GM23338 (cell line): Measurements from ENCODE around the gene ANKH. TPM values are rescaled to one million over a fixed set of nuclear protein-coding genes. Genes with fewer than 3 reads are reported as not detected.

Experiments used
- ATAC-seq: fragments of 200-7000 bp; cut with Tn5 transposase; 3 replicates; pipeline ENCODE4 v1.9.1; 2020
- DNase-seq: peaks from one replicate; pipeline ENCODE4 v3.0.0-alpha.2; 2015; ENCODE audit warnings: low spot score
- H2AFZ ChIP-seq: fragments of 200-600 bp; sonication (generic); 2 replicates; pipeline ENCODE4 v1.8.0; 2016; ENCODE audit warnings: antibody characterized with exemption, mild to moderate bottlenecking, moderate library complexity
- H3F3A ChIP-seq: fragments of 200-600 bp; sonication (generic); replicated peaks from 2 replicates; pipeline ENCODE4 v1.8.0; 2017; ENCODE audit warnings: antibody characterized with exemption, mixed run types, low read depth
- H3K27ac ChIP-seq: fragments of 200-600 bp; sonication (generic); 2 replicates; pipeline ENCODE4 v1.6.1; 2016; ENCODE audit warnings: low read depth
- H3K27me3 ChIP-seq: fragments of 200-600 bp; sonication (generic); 2 replicates; pipeline ENCODE4 v1.8.0; 2016; ENCODE audit warnings: mild to moderate bottlenecking, mixed run types, moderate library complexity; ENCODE audit not compliant: insufficient read depth
- H3K36me3 ChIP-seq: fragments of 200-600 bp; sonication (generic); 2 replicates; pipeline ENCODE4 v1.8.0; 2016; ENCODE audit warnings: mild to moderate bottlenecking; ENCODE audit not compliant: insufficient read depth
- H3K4me1 ChIP-seq: fragments of 200-600 bp; sonication (generic); 2 replicates; pipeline ENCODE4 v1.8.0; 2016; ENCODE audit warnings: mild to moderate bottlenecking, moderate library complexity; ENCODE audit not compliant: insufficient read depth
- H3K4me2 ChIP-seq: fragments of 200-600 bp; sonication (generic); 2 replicates; pipeline ENCODE4 v1.7.1; 2017; ENCODE audit warnings: mixed run types
- H3K4me3 ChIP-seq: fragments of 200-600 bp; sonication (generic); 2 replicates; pipeline ENCODE4 v1.6.1; 2016; ENCODE audit warnings: mixed run types
- H3K79me2 ChIP-seq: fragments of 200-600 bp; sonication (generic); replicated peaks from 2 replicates; pipeline ENCODE4 v1.8.0; 2017; ENCODE audit warnings: mild to moderate bottlenecking; ENCODE audit not compliant: insufficient read depth
- H3K9me2 ChIP-seq: fragments of 200-600 bp; sonication (generic); 2 replicates; pipeline ENCODE4 v1.8.0; 2017; ENCODE audit not compliant: insufficient read depth
- H4K20me1 ChIP-seq: fragments of 200-600 bp; sonication (generic); replicated peaks from 2 replicates; pipeline ENCODE4 v1.8.0; 2017; ENCODE audit warnings: mild to moderate bottlenecking; ENCODE audit not compliant: insufficient read depth
- H3K27ac Mint-ChIP-seq: 2 replicates; pipeline ENCODE4 v1.8.0; 2020; ENCODE audit warnings: inconsistent platforms, mild to moderate bottlenecking, moderate library complexity, mixed read lengths
- H3K27me3 Mint-ChIP-seq: 3 replicates; pipeline ENCODE4 v1.8.0; 2022; ENCODE audit warnings: low read depth, mild to moderate bottlenecking, moderate library complexity, mixed read lengths, inconsistent platforms; ENCODE audit not compliant: insufficient read depth, poor library complexity
- H3K36me3 Mint-ChIP-seq: 3 replicates; pipeline ENCODE4 v1.8.0; 2021; ENCODE audit warnings: low read depth, mild to moderate bottlenecking, inconsistent platforms, moderate library complexity, mixed read lengths
- H3K4me1 Mint-ChIP-seq: 3 replicates; pipeline ENCODE4 v1.8.0; 2020; ENCODE audit warnings: mild to moderate bottlenecking, inconsistent platforms, mixed read lengths
- H3K4me3 Mint-ChIP-seq: 3 replicates; pipeline ENCODE4 v1.8.0; 2021; ENCODE audit warnings: moderate library complexity, mild to moderate bottlenecking, inconsistent platforms, mixed read lengths
- H3K9me3 Mint-ChIP-seq: 3 replicates; pipeline ENCODE4 v1.8.0; 2020; ENCODE audit warnings: moderate library complexity, mild to moderate bottlenecking, inconsistent platforms, mixed read lengths
- CREB1 ChIP-seq: fragments of 250-450 bp; sonication (Bioruptor Pico); IDR thresholded peaks from 2 replicates; pipeline ENCODE4 v1.5.0; 2020; ENCODE audit warnings: low read depth, mild to moderate bottlenecking, moderate library complexity
- EZH2phosphoT487 ChIP-seq: fragments of 200-600 bp; sonication (generic); IDR thresholded peaks from one replicate; pipeline ENCODE4 v1.8.1; 2018; ENCODE audit warnings: antibody characterized with exemption; ENCODE audit not compliant: unreplicated experiment
- JUNB ChIP-seq: IDR thresholded peaks from one replicate; pipeline ENCODE4 v1.6.1; 2016; ENCODE audit warnings: antibody characterized with exemption; ENCODE audit not compliant: unreplicated experiment
- NANOG ChIP-seq: IDR thresholded peaks from 2 replicates; pipeline ENCODE4 v1.6.1; 2016; ENCODE audit warnings: antibody characterized with exemption, borderline replicate concordance
- POLR2AphosphoS5 ChIP-seq: IDR thresholded peaks from 2 replicates; pipeline ENCODE4 v1.6.1; 2016; ENCODE audit warnings: antibody characterized with exemption, low read depth
- STAT1 ChIP-seq: IDR thresholded peaks from one replicate; pipeline ENCODE4 v1.6.1; 2016; ENCODE audit warnings: antibody characterized with exemption; ENCODE audit not compliant: unreplicated experiment
- ZNF114 ChIP-seq: fragments of 250-450 bp; sonication (Bioruptor Pico); IDR thresholded peaks from 2 replicates; pipeline ENCODE4 v1.5.0; 2020; ENCODE audit warnings: mild to moderate bottlenecking, moderate library complexity
- ZNF331 ChIP-seq: fragments of 250-450 bp; sonication (Bioruptor Pico); IDR thresholded peaks from 2 replicates; pipeline ENCODE4 v1.5.0; 2020; ENCODE audit warnings: low read depth, mild to moderate bottlenecking, moderate library complexity
- polyA plus RNA-seq: library from polyadenylated mRNA; unstranded; fragments of >200 nt; fragmentation: Nextera tagmentation; extraction: Ambion mirVana; gene quantifications from 2 replicates; pipeline ENCODE4 v1.2.1, GENCODE V29; 2016
- total RNA-seq: library from RNA; depleted of rRNA; stranded (reverse); fragments of >200 nt; shearing (Covaris generic); gene quantifications from 2 replicates; pipeline ENCODE4 v1.2.3, GENCODE V29; 2014
- TF ChIP-seq, protein P1 (sequence below): fragments of 250-450 bp; sonication (Bioruptor Pico); IDR thresholded peaks from 2 replicates; pipeline ENCODE4 v1.5.0; 2020; ENCODE audit warnings: mild to moderate bottlenecking, moderate library complexity
- TF ChIP-seq, protein P2 (sequence below): IDR thresholded peaks from 2 replicates; pipeline ENCODE4 v1.6.1; 2016; ENCODE audit warnings: antibody characterized with exemption
- TF ChIP-seq, protein P3 (sequence below): IDR thresholded peaks from one replicate; pipeline ENCODE4 v1.6.1; 2018; ENCODE audit warnings: antibody characterized with exemption; ENCODE audit not compliant: unreplicated experiment
- TF ChIP-seq, protein P4 (sequence below), 2 experiments: fragments of 200-600 bp in 1 of 2; sonication (generic) in 1 of 2; conservative IDR thresholded peaks; 2 replicates each; pipeline versions ENCODE4 v1.5.1 to v1.6.1; 2016 to 2017; ENCODE audit warnings: antibody characterized with exemption in 2 of 2, low read depth in 2 of 2, mild to moderate bottlenecking in 2 of 2, moderate library complexity in 1 of 2

The ANKH gene
- total and polyA plus RNA-seq, 2 experiments from 2014 or later = 5.0 to 6.1 TPM

DNA sequence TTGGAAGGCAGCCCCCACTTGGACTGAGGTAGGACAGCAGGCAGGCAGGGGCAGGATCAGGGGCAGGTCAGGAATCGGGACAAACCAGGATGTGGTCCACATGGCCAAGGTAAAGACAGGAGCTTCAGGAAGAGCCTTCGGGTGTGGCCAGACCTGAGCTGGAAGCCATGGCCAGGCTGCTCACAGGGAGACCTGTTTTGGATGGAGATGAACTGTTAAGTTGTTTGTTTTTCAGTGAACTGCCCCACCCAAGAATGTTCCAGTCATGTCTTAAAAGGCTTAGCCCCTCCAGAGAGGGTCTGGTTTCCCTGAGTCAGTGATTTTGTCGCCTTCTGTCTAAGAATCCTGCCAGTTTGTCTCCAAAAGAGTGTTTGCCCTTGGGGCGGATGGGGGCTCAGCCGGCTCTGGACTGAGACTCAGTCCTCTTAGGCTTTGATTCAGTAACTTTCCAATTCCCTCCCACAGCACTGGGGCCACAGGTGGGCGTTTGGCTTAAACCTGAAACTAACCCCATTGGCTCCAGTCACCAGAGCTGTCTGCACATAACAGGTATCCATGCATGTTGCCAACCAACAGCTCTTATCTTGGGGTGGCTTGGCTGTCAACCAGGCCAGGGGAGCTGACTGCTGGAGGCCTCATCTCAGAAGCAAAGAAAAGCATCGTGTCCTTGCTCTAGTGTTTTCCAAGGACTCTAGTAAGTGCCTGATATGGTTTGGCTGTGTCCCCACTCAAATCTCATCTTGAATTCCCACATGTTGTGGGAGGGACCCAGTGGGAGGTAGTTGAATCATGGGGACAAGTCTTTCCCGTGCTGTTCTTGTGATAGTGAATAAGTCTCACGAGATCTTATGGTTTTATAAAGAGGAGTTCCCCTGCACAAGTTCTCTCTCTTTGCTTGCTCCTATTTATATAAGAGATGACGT lies 11.3 kb upstream of the ANKH start (continued):
- TF ChIP-seq, protein P1, sequence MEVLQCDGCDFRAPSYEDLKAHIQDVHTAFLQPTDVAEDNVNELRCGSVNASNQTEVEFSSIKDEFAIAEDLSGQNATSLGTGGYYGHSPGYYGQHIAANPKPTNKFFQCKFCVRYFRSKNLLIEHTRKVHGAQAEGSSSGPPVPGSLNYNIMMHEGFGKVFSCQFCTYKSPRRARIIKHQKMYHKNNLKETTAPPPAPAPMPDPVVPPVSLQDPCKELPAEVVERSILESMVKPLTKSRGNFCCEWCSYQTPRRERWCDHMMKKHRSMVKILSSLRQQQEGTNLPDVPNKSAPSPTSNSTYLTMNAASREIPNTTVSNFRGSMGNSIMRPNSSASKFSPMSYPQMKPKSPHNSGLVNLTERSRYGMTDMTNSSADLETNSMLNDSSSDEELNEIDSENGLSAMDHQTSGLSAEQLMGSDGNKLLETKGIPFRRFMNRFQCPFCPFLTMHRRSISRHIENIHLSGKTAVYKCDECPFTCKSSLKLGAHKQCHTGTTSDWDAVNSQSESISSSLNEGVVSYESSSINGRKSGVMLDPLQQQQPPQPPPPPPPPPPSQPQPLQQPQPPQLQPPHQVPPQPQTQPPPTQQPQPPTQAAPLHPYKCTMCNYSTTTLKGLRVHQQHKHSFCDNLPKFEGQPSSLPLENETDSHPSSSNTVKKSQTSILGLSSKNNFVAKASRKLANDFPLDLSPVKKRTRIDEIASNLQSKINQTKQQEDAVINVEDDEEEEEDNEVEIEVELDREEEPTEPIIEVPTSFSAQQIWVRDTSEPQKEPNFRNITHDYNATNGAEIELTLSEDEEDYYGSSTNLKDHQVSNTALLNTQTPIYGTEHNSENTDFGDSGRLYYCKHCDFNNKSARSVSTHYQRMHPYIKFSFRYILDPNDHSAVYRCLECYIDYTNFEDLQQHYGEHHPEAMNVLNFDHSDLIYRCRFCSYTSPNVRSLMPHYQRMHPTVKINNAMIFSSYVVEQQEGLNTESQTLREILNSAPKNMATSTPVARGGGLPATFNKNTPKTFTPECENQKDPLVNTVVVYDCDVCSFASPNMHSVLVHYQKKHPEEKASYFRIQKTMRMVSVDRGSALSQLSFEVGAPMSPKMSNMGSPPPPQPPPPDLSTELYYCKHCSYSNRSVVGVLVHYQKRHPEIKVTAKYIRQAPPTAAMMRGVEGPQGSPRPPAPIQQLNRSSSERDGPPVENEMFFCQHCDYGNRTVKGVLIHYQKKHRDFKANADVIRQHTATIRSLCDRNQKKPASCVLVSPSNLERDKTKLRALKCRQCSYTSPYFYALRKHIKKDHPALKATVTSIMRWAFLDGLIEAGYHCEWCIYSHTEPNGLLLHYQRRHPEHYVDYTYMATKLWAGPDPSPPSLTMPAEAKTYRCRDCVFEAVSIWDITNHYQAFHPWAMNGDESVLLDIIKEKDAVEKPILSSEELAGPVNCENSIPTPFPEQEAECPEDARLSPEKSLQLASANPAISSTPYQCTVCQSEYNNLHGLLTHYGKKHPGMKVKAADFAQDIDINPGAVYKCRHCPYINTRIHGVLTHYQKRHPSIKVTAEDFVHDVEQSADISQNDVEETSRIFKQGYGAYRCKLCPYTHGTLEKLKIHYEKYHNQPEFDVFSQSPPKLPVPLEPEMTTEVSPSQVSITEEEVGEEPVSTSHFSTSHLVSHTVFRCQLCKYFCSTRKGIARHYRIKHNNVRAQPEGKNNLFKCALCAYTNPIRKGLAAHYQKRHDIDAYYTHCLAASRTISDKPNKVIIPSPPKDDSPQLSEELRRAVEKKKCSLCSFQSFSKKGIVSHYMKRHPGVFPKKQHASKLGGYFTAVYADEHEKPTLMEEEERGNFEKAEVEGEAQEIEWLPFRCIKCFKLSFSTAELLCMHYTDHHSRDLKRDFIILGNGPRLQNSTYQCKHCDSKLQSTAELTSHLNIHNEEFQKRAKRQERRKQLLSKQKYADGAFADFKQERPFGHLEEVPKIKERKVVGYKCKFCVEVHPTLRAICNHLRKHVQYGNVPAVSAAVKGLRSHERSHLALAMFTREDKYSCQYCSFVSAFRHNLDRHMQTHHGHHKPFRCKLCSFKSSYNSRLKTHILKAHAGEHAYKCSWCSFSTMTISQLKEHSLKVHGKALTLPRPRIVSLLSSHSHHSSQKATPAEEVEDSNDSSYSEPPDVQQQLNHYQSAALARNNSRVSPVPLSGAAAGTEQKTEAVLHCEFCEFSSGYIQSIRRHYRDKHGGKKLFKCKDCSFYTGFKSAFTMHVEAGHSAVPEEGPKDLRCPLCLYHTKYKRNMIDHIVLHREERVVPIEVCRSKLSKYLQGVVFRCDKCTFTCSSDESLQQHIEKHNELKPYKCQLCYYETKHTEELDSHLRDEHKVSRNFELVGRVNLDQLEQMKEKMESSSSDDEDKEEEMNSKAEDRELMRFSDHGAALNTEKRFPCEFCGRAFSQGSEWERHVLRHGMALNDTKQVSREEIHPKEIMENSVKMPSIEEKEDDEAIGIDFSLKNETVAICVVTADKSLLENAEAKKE (CRISPR knock-in tag) = no peak
- TF ChIP-seq POLR2AphosphoS5 = no peak
- TF ChIP-seq NANOG = no peak
- TF ChIP-seq CREB1 (CRISPR knock-in tag) = no peak
- TF ChIP-seq JUNB = no peak

DNA sequence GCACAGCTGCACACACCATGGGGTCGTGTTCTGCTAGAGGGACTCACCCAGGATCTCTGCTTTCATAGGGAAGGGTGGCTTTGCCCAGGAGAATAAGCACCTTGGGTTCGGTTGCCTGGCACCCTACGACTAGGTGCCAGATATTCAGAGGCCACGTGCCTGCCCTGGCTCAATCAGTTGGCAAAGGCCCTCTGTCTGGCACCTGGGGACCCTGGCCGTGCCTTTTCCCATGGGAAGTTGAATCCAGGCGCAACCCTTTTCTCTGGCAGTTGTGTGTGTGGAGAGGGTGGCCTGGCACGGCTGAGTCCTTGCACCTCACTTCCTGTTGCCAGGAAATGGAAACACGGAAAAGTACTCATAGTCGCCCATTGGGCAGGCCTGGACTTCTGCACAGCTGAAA lies 10.2 kb upstream of the ANKH start:
- H3K36me3 ChIP-seq = no peaks in the 10 kb centered on the region
- H3K4me1 Mint-ChIP-seq = peaks cover 3% of the 10 kb centered on the region; the same call in 2 of the 3 replicates
- TF ChIP-seq EZH2phosphoT487 (no peak), STAT1 (no peak), ZNF114 (no peak), ZNF331 (CRISPR knock-in tag) (no peak), JUNB (no peak), CREB1 (CRISPR knock-in tag) (no peak)
- TF ChIP-seq, protein P2, sequence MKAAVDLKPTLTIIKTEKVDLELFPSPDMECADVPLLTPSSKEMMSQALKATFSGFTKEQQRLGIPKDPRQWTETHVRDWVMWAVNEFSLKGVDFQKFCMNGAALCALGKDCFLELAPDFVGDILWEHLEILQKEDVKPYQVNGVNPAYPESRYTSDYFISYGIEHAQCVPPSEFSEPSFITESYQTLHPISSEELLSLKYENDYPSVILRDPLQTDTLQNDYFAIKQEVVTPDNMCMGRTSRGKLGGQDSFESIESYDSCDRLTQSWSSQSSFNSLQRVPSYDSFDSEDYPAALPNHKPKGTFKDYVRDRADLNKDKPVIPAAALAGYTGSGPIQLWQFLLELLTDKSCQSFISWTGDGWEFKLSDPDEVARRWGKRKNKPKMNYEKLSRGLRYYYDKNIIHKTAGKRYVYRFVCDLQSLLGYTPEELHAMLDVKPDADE = no peak
- TF ChIP-seq, protein P3, sequence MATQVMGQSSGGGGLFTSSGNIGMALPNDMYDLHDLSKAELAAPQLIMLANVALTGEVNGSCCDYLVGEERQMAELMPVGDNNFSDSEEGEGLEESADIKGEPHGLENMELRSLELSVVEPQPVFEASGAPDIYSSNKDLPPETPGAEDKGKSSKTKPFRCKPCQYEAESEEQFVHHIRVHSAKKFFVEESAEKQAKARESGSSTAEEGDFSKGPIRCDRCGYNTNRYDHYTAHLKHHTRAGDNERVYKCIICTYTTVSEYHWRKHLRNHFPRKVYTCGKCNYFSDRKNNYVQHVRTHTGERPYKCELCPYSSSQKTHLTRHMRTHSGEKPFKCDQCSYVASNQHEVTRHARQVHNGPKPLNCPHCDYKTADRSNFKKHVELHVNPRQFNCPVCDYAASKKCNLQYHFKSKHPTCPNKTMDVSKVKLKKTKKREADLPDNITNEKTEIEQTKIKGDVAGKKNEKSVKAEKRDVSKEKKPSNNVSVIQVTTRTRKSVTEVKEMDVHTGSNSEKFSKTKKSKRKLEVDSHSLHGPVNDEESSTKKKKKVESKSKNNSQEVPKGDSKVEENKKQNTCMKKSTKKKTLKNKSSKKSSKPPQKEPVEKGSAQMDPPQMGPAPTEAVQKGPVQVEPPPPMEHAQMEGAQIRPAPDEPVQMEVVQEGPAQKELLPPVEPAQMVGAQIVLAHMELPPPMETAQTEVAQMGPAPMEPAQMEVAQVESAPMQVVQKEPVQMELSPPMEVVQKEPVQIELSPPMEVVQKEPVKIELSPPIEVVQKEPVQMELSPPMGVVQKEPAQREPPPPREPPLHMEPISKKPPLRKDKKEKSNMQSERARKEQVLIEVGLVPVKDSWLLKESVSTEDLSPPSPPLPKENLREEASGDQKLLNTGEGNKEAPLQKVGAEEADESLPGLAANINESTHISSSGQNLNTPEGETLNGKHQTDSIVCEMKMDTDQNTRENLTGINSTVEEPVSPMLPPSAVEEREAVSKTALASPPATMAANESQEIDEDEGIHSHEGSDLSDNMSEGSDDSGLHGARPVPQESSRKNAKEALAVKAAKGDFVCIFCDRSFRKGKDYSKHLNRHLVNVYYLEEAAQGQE = no peak
- TF ChIP-seq, protein P4, sequence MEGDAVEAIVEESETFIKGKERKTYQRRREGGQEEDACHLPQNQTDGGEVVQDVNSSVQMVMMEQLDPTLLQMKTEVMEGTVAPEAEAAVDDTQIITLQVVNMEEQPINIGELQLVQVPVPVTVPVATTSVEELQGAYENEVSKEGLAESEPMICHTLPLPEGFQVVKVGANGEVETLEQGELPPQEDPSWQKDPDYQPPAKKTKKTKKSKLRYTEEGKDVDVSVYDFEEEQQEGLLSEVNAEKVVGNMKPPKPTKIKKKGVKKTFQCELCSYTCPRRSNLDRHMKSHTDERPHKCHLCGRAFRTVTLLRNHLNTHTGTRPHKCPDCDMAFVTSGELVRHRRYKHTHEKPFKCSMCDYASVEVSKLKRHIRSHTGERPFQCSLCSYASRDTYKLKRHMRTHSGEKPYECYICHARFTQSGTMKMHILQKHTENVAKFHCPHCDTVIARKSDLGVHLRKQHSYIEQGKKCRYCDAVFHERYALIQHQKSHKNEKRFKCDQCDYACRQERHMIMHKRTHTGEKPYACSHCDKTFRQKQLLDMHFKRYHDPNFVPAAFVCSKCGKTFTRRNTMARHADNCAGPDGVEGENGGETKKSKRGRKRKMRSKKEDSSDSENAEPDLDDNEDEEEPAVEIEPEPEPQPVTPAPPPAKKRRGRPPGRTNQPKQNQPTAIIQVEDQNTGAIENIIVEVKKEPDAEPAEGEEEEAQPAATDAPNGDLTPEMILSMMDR (conservative IDR thresholded peaks at IDR 0.05; ENCODE audit: low read depth in 2 of 2) = no peak

More for the DNA sequence above, 10.2 kb upstream of the ANKH start:
- Histone ChIP-seq H3K4me2 (no peak overlapping the region), H3K4me3 (no peak overlapping the region), H4K20me1 (no peaks in the 10 kb centered on the region), H3K27ac (no peak overlapping the region), H3K9me2 (0 out of 2 replicates have a peak, but pooled peaks cover 3% of the 10 kb centered on the region), H3K4me1 (no peaks in the 10 kb centered on the region), H3K27me3 (no peaks in the 10 kb centered on the region), H2AFZ (no peak overlapping the region), H3F3A (no peaks in the 10 kb centered on the region), H3K79me2 (no peaks in the 10 kb centered on the region)
- DNase-seq (no peak), ATAC-seq (no peak)
- no peak overlapping the region for H3K4me3 Mint-ChIP-seq
- peaks cover 5% of the 10 kb centered on the region for H3K27me3 Mint-ChIP-seq
- no peak overlapping the region for H3K27ac Mint-ChIP-seq
- H3K36me3 Mint-ChIP-seq = no peaks in the 10 kb centered on the region
- H3K9me3 Mint-ChIP-seq = no peaks in the 10 kb centered on the region; the same call in 2 of the 3 replicates
